AG04450 (cell line): Measurements from ENCODE around the gene KIFC1. TPM values are rescaled to one million over a fixed set of nuclear protein-coding genes. Genes with fewer than 3 reads are reported as not detected.

ENCODE experiments used
- CTCF ChIA-PET: fragments of 300-600, 350-600 bp; formaldehyde crosslinking; extraction: SDS; loops from one replicate; lab custom pipeline; 2022; ENCODE audit warnings: antibody characterized with exemption, inconsistent platforms; lab: Charles Lee
- POLR2A ChIA-PET: fragments of 350-600 bp; formaldehyde crosslinking; extraction: SDS; loops from one replicate; lab custom pipeline; 2021; ENCODE audit warnings: antibody characterized with exemption, inconsistent platforms; lab: Yijun Ruan, JAX
- DNase-seq: peaks from one replicate; pipeline ENCODE4 v3.0.0-alpha.2; 2011; ENCODE audit warnings: low read depth, low spot score
- H3K27ac ChIP-seq: one replicate; pipeline ENCODE4 v1.5.1; 2012; ENCODE audit warnings: low read depth, low read length, control low read depth
- H3K27me3 ChIP-seq: one replicate; pipeline ENCODE4 v1.6.0; 2012; ENCODE audit warnings: low read length; ENCODE audit not compliant: control insufficient read depth, insufficient read depth
- H3K4me3 ChIP-seq: 2 replicates; pipeline ENCODE4 v1.5.1; 2011; ENCODE audit warnings: mild to moderate bottlenecking, low read depth, low read length, control low read depth
- H3K9me3 ChIP-seq: 2 replicates; pipeline ENCODE4 v1.5.1; 2012; ENCODE audit warnings: low read length; ENCODE audit not compliant: control insufficient read depth, insufficient read depth
- CTCF ChIP-seq: IDR thresholded peaks from 2 replicates; pipeline ENCODE4 v1.5.1; 2011; ENCODE audit warnings: low read depth, low read length, control low read depth, inconsistent platforms
- polyA plus RNA-seq: library from polyadenylated mRNA; depleted of rRNA; stranded (reverse); fragments of >200 nt; gene quantifications from 2 replicates; pipeline ENCODE4 v1.2.3, GENCODE V29; 2011

The KIFC1 gene
- polyA plus RNA-seq, 1 experiment = 10.2 TPM

DNA sequence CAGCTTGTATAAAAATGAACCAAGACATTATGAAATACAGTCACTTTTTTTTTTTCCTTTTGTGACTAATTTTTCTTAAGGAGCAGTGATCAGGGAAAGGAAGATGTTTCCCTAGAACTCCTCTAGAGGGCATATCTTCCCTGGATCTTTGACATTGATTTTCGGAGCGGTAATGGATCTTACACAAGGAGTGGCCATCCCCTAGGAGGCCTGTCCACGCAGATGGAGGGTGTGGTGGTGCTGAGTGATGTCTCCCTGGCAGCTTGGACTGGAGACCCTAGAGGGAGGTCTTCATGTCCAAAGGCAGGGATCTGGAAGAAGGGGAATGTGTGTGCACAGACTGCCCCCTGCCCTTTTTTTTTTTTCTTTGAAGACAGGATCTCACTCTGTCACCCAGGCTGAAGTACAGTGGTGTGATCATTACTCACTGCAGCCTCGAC is 7.0 kb upstream of the KIFC1 start:
- POLR2A ChIA-PET = interaction anchor here (0.7 kb wide), 1 partner anchor 190 kb away, joined by 3 read pairs; no protein-coding TSS in a partner anchor
- peak; percentile 34 for DNase-seq
- H3K27ac ChIP-seq = no peak overlapping the region

GRCh38 chr6:33390173-33390572 is 1.4 kb upstream of the KIFC1 start:
- ChIA-PET POLR2A (no interaction called here), CTCF (interaction anchor here (0.7 to 2.0 kb wide), 11 partner anchors 12 to 192 kb away, joined by 3 to 23 read pairs (median 11); partner anchors contain the start of genes CUTA, SYNGAP1, ZBTB22 and ZBTB9)
- DNase-seq = no peak
- H3K27ac ChIP-seq = no peak overlapping the region
- H3K4me3 ChIP-seq = no peak overlapping the region
- TF ChIP-seq CTCF = no peak
- H3K27me3 ChIP-seq = no peaks in the 10 kb centered on the region
- no peaks in the 10 kb centered on the region; the same call in 1 of the 2 replicates for H3K9me3 ChIP-seq

More for the DNA sequence above, 7.0 kb upstream of the KIFC1 start:
- no peak overlapping the region for H3K4me3 ChIP-seq
- no peaks in the 10 kb centered on the region for H3K27me3 ChIP-seq
- TF ChIP-seq CTCF = peak; percentile 67
- no peaks in the 10 kb centered on the region; the same call in 1 of the 2 replicates for H3K9me3 ChIP-seq
- CTCF ChIA-PET = interaction anchor here (0.6 to 1.5 kb wide), 6 partner anchors 9 to 70 kb away, joined by 3 to 7 read pairs (median 4); partner anchors contain the start of gene ZBTB9

- H3K27me3 ChIP-seq = no peaks in the 10 kb centered on the region
- H3K27ac ChIP-seq = peak overlapping the region; percentile 89
- ChIA-PET CTCF (interaction anchor here (0.6 to 2.0 kb wide), 25 partner anchors 10 to 192 kb away, joined by 3 to 23 read pairs (median 5); partner anchors contain the start of genes CUTA, SYNGAP1, ZBTB22 and ZBTB9), POLR2A (no interaction called here)
- no peak for DNase-seq
- no peak for TF ChIP-seq CTCF
- no peaks in the 10 kb centered on the region; the same call in 1 of the 2 replicates for H3K9me3 ChIP-seq
- peak overlapping the region; percentile 36; the same call in 1 of the 2 replicates for H3K4me3 ChIP-seq
These were observed 801 bp upstream of the KIFC1 start for GRCh38 chr6:33390767-33391277.

DNA sequence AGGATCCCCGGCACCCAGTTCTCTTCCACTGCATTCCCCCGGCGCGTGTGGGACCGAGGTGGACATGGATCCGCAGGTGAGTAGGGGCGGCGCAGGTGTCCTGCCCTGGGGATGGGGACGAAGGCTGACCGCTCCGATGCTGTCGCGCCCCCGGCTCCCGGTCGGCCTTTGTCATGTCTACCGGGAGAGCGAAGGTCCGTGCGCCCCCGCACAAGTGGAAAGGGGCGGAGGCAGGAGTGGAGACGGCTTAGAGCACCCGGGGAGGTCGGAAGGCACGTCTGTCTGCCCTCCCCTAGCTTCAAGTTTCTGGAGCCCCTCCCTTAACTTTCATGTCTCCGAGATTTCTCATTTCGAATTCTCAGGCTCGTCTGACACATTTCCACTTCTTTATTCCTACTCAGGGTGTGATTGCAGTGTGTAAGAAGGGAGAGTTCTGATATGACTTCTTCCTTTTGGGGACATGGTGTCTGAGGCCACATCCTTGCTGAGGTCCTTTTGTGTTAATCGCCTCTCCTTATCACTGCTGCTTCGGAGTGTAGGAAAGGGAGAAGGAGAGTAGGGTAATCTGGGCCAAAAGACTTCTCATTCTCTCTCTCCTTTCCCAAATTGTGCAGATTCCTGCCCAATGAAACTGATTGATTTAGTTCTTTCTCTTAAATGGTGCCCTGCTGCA is 435 bp downstream of the KIFC1 start:
- no peak for TF ChIP-seq CTCF
- CTCF ChIA-PET = no interaction called here
- no peak for DNase-seq
- peak overlapping the region; percentile 92 for H3K4me3 ChIP-seq
- H3K27ac ChIP-seq = peak overlapping the region; percentile 87
- H3K27me3 ChIP-seq = no peaks in the 10 kb centered on the region
- H3K9me3 ChIP-seq = no peaks in the 10 kb centered on the region; the same call in 1 of the 2 replicates
- POLR2A ChIA-PET = no interaction called here

- Histone ChIP-seq H3K27ac (peak overlapping the region; percentile 87), H3K4me3 (peak overlapping the region; percentile 92), H3K9me3 (no peaks in the 10 kb centered on the region; the same call in 1 of the 2 replicates), H3K27me3 (no peaks in the 10 kb centered on the region)
- CTCF ChIA-PET = no interaction called here
- DNase-seq = no peak
- POLR2A ChIA-PET = no interaction called here
- no peak for TF ChIP-seq CTCF
These were observed 949 bp downstream of the KIFC1 start for GRCh38 chr6:33392595-33392948.
